H9 (cell line): ENCODE data around the gene MDFIC2. TPM values are rescaled to one million over a fixed set of nuclear protein-coding genes. Genes with fewer than 3 reads are reported as not detected.

Experiments used
- DNase-seq: peaks from one replicate; pipeline ENCODE4 v3.0.0-alpha.2; 2017
- H2AFZ ChIP-seq: one replicate; pipeline ENCODE4 v1.6.1; 2013; ENCODE audit warnings: mild to moderate bottlenecking, low read length, control low read depth, moderate library complexity
- H2AK5ac ChIP-seq: 2 replicates; pipeline ENCODE4 v1.6.1; 2013; ENCODE audit warnings: low read length, control low read depth, mixed read lengths; ENCODE audit not compliant: insufficient read length
- H2BK120ac ChIP-seq: one replicate; pipeline ENCODE4 v1.6.1; 2013; ENCODE audit warnings: low read depth, mild to moderate bottlenecking, low read length, control low read depth, inconsistent platforms; ENCODE audit not compliant: poor library complexity, severe bottlenecking
- H2BK12ac ChIP-seq: 2 replicates; pipeline ENCODE4 v1.6.1; 2013; ENCODE audit warnings: low read length, control low read depth, mixed read lengths, low read depth; ENCODE audit not compliant: insufficient read length
- H2BK15ac ChIP-seq: 2 replicates; pipeline ENCODE4 v1.6.1; 2013; ENCODE audit warnings: low read depth, low read length, control low read depth
- H2BK20ac ChIP-seq: one replicate; pipeline ENCODE4 v1.6.1; 2013; ENCODE audit warnings: low read depth, mild to moderate bottlenecking, low read length, control low read depth, inconsistent platforms; ENCODE audit not compliant: poor library complexity, severe bottlenecking
- H2BK5ac ChIP-seq: 2 replicates; pipeline ENCODE4 v1.6.1; 2013; ENCODE audit warnings: low read length, control low read depth, mixed read lengths; ENCODE audit not compliant: insufficient read length
- H3K14ac ChIP-seq: 2 replicates; pipeline ENCODE4 v1.6.1; 2013; ENCODE audit warnings: low read length, control low read depth; ENCODE audit not compliant: insufficient read depth
- H3K18ac ChIP-seq: 2 replicates; pipeline ENCODE4 v1.6.1; 2013; ENCODE audit warnings: low read depth, mild to moderate bottlenecking, mixed read lengths, low read length, control low read depth; ENCODE audit not compliant: insufficient read length
- H3K23ac ChIP-seq: 2 replicates; pipeline ENCODE4 v1.6.1; 2013; ENCODE audit warnings: low read length, control low read depth, mixed read lengths, low read depth; ENCODE audit not compliant: insufficient read length
- H3K23me2 ChIP-seq: 2 replicates; pipeline ENCODE4 v1.6.1; 2013; ENCODE audit warnings: low read depth, mild to moderate bottlenecking, mixed read lengths, low read length, control low read depth; ENCODE audit not compliant: insufficient read length, poor library complexity, severe bottlenecking
- H3K27ac ChIP-seq: 2 replicates; pipeline ENCODE4 v1.5.1; 2013; ENCODE audit warnings: low read length, control low read depth, mixed read lengths, low read depth; ENCODE audit not compliant: insufficient read length
- H3K27me3 ChIP-seq: 2 replicates; pipeline ENCODE4 v1.6.1; 2013; ENCODE audit warnings: low read length, control low read depth, inconsistent platforms; ENCODE audit not compliant: insufficient read depth
- H3K4ac ChIP-seq: 2 replicates; pipeline ENCODE4 v1.6.1; 2013; ENCODE audit warnings: low read depth, mild to moderate bottlenecking, control low read depth, inconsistent platforms, low read length, moderate library complexity
- H3K4me1 ChIP-seq: 2 replicates; pipeline ENCODE4 v1.6.1; 2013; ENCODE audit warnings: low read length, control low read depth, inconsistent platforms; ENCODE audit not compliant: insufficient read depth
- H3K4me2 ChIP-seq: 2 replicates; pipeline ENCODE4 v1.6.1; 2013; ENCODE audit warnings: low read length, control low read depth, mixed read lengths; ENCODE audit not compliant: insufficient read length, insufficient read depth
- H3K56ac ChIP-seq: 2 replicates; pipeline ENCODE4 v1.6.1; 2013; ENCODE audit warnings: low read depth, mild to moderate bottlenecking, mixed read lengths, low read length, control low read depth; ENCODE audit not compliant: insufficient read length
- H3K79me1 ChIP-seq: 2 replicates; pipeline ENCODE4 v1.6.1; 2013; ENCODE audit warnings: low read depth, mild to moderate bottlenecking, moderate library complexity, low read length, control low read depth, inconsistent platforms; ENCODE audit not compliant: insufficient read depth, poor library complexity, severe bottlenecking
- H3K79me2 ChIP-seq: 2 replicates; pipeline ENCODE4 v1.6.1; 2013; ENCODE audit warnings: low read length, control low read depth, inconsistent platforms; ENCODE audit not compliant: insufficient read depth
- H3K9ac ChIP-seq: 2 replicates; pipeline ENCODE4 v1.6.1; 2013; ENCODE audit warnings: low read length, control low read depth, mixed read lengths; ENCODE audit not compliant: insufficient read length; ENCODE audit errors: extremely low read depth
- H3K9me3 ChIP-seq: one replicate; pipeline ENCODE4 v1.6.1; 2013; ENCODE audit warnings: low read depth, low read length, inconsistent platforms; ENCODE audit not compliant: control insufficient read depth
- H3T11ph ChIP-seq: one replicate; pipeline ENCODE4 v1.6.1; 2013; ENCODE audit warnings: mild to moderate bottlenecking, low read length, control low read depth, inconsistent platforms
- H4K20me1 ChIP-seq: one replicate; pipeline ENCODE4 v1.6.1; 2013; ENCODE audit not compliant: control insufficient read depth, insufficient read length, insufficient read depth
- H4K5ac ChIP-seq: 2 replicates; pipeline ENCODE4 v1.6.1; 2013; ENCODE audit warnings: low read depth, mild to moderate bottlenecking, mixed read lengths, low read length, control low read depth; ENCODE audit not compliant: insufficient read length
- H4K8ac ChIP-seq: replicated peaks from 2 replicates; pipeline ENCODE4 v1.6.1; 2013; ENCODE audit warnings: low read length, control low read depth, mixed read lengths, low read depth; ENCODE audit not compliant: insufficient read length
- H4K91ac ChIP-seq: 2 replicates; pipeline ENCODE4 v1.6.1; 2013; ENCODE audit warnings: low read depth, mild to moderate bottlenecking, moderate library complexity, mixed read lengths, low read length, control low read depth; ENCODE audit not compliant: insufficient read length
- H3K27ac Mint-ChIP-seq, 3 experiments: 2 replicates in 2 of 3; 3 replicates in 1 of 3; pipeline ENCODE4 v1.8.0; 2020 to 2021; ENCODE audit warnings: mixed read lengths in 3 of 3, mild to moderate bottlenecking in 1 of 3, moderate library complexity in 1 of 3
- H3K27me3 Mint-ChIP-seq: 2 replicates; pipeline ENCODE4 v1.8.0; 2021; ENCODE audit warnings: low read depth, mild to moderate bottlenecking, moderate library complexity, mixed read lengths
- H3K36me3 Mint-ChIP-seq, 3 experiments: 2 replicates in 2 of 3; 3 replicates in 1 of 3; pipeline ENCODE4 v1.8.0; 2020 to 2021; ENCODE audit warnings: low read depth in 3 of 3, mixed read lengths in 3 of 3; ENCODE audit not compliant: insufficient read depth in 1 of 3
- H3K4me1 Mint-ChIP-seq, 2 experiments: 2 replicates each; pipeline ENCODE4 v1.8.0; 2020; ENCODE audit warnings: mixed read lengths in 2 of 2
- H3K4me3 Mint-ChIP-seq, 2 experiments: 2 replicates in 1 of 2; 3 replicates in 1 of 2; pipeline ENCODE4 v1.8.0; 2020 to 2021; ENCODE audit warnings: mild to moderate bottlenecking in 2 of 2, mixed read lengths in 2 of 2, moderate library complexity in 1 of 2
- H3K9me3 Mint-ChIP-seq, 2 experiments: 2 replicates in 1 of 2; 3 replicates in 1 of 2; pipeline ENCODE4 v1.8.0; 2020; ENCODE audit warnings: mild to moderate bottlenecking in 2 of 2, mixed read lengths in 2 of 2, moderate library complexity in 1 of 2
- CTCF ChIP-seq: fragments of 200-600 bp; sonication (generic); conservative IDR thresholded peaks from 3 replicates; pipeline ENCODE4 v1.8.0; 2021; ENCODE audit warnings: antibody characterized with exemption, mild to moderate bottlenecking
- total RNA-seq: library from RNA; stranded (reverse); gene quantifications from 2 replicates; pipeline ENCODE4 v1.2.1, GENCODE V29; 2021

Gene MDFIC2
- total RNA-seq, 1 experiment from 2014 or later, result not detected

GRCh38 chr3:70273492-70273891, 38.9 kb downstream of the MDFIC2 start:
- H3K9me3 ChIP-seq, result no peaks in the 10 kb centered on the region
- H3K4ac ChIP-seq, result no peak overlapping the region
- H3K79me2 ChIP-seq, result no peaks in the 10 kb centered on the region
- no peak overlapping the region; a peak in 1 of 7 replicates for H3K27ac Mint-ChIP-seq
- no peak overlapping the region for H3K18ac ChIP-seq
- no peak overlapping the region for H2BK120ac ChIP-seq
- no peaks in the 10 kb centered on the region for H3K4me1 ChIP-seq
- no peak overlapping the region for H4K8ac ChIP-seq
- H4K91ac ChIP-seq, result no peak overlapping the region
- H2AK5ac ChIP-seq, result no peak overlapping the region
- H3K23ac ChIP-seq, result no peak overlapping the region
- H3K27me3 Mint-ChIP-seq, result no peaks in the 10 kb centered on the region
- H3K9me3 Mint-ChIP-seq, result no peaks in the 10 kb centered on the region
- no peaks in the 10 kb centered on the region for H3K36me3 Mint-ChIP-seq
- H3K14ac ChIP-seq, result no peak overlapping the region
- H2BK15ac ChIP-seq, result no peak overlapping the region
- no peak overlapping the region for H3K4me3 Mint-ChIP-seq
- H3K79me1 ChIP-seq, result no peaks in the 10 kb centered on the region
- no peak overlapping the region for H3K56ac ChIP-seq
- H4K20me1 ChIP-seq, result no peaks in the 10 kb centered on the region
- H3K23me2 ChIP-seq, result no peaks in the 10 kb centered on the region
- no peak for DNase-seq
- H4K5ac ChIP-seq, result no peak overlapping the region
- no peak overlapping the region for H2BK5ac ChIP-seq
- no peaks in the 10 kb centered on the region for H3K27me3 ChIP-seq
- H3K27ac ChIP-seq, result no peak overlapping the region
- no peak overlapping the region for H3T11ph ChIP-seq
- no peak overlapping the region for H2BK20ac ChIP-seq
- H2BK12ac ChIP-seq, result no peak overlapping the region
- TF ChIP-seq CTCF, result no peak
- no peak overlapping the region for H3K9ac ChIP-seq
- H2AFZ ChIP-seq, result peak overlapping the region; percentile 32
- H3K4me1 Mint-ChIP-seq, result no peaks in the 10 kb centered on the region
- no peak overlapping the region for H3K4me2 ChIP-seq
